HCT116 (cell line): ENCODE data around the gene ZNF804B. TPM values are rescaled to one million over a fixed set of nuclear protein-coding genes. Genes with fewer than 3 reads are reported as not detected.

Experiments used
- ATAC-seq: fragments of 200-7000 bp; cut with Tn5 transposase; 2 replicates; pipeline ENCODE4 v1.9.1; 2020; ENCODE audit warnings: mild to moderate bottlenecking, moderate library complexity
- BruUV-seq: library from RNA; stranded (reverse); fragments of 400-500 nt; replicated peaks from 2 replicates; lab custom pipeline; 2021; lab: Mats Ljungman, UMichigan
- CTCF ChIA-PET: fragments of 300-600 bp; sonication (Branson Sonifier 250); formaldehyde crosslinking; loops from one replicate; lab custom pipeline; 2021; ENCODE audit warnings: antibody characterized with exemption; lab: Charles Lee
- POLR2A ChIA-PET: fragments of 300-600, 350-600 bp; sonication (Branson Sonifier 250); formaldehyde crosslinking; loops from one replicate; lab custom pipeline; 2021; ENCODE audit warnings: antibody characterized with exemption; lab: Charles Lee
- RAD21 ChIA-PET, 2 experiments: fragments of 300-600 bp; sonication (Branson Sonifier 250); formaldehyde crosslinking; loops; one replicate each; lab custom pipeline; 2023; ENCODE audit warnings: low total read pairs in 2 of 2; ENCODE audit not compliant: uncharacterized antibody in 2 of 2, unreplicated experiment in 2 of 2, low non-redundant PET in 1 of 2; lab: Charles Lee
- DNase-seq: peaks from one replicate; pipeline ENCODE4 v3.0.0-alpha.2; 2010; ENCODE audit warnings: low read depth, low spot score
- H2AFZ ChIP-seq: fragments of 200-600 bp; shearing (Covaris generic), sonication (generic); 2 replicates; pipeline ENCODE4 v1.6.1; 2017; ENCODE audit warnings: low read depth, mixed run types, mixed read lengths, antibody characterized with exemption, low read length; ENCODE audit not compliant: poor library complexity, severe bottlenecking
- H3K27ac ChIP-seq: 2 replicates; pipeline ENCODE4 v1.5.1; 2012; ENCODE audit warnings: low read depth, low read length
- H3K27me3 ChIP-seq: fragments of 200-600 bp; sonication (generic); 2 replicates; pipeline ENCODE4 v1.6.1; 2016; ENCODE audit warnings: mixed run types, low read length, mixed read lengths; ENCODE audit not compliant: insufficient read depth
- H3K36me3 ChIP-seq, 2 experiments: fragments of 200-500 bp in 1 of 2; fragments of 200-600 bp in 1 of 2; sonication (Bioruptor generic) in 1 of 2; sonication (generic) in 1 of 2; 2 replicates each; pipeline versions ENCODE4 v1.5.1 to v1.6.1; 2014 to 2016; ENCODE audit warnings: low read length in 2 of 2, inconsistent platforms in 1 of 2, mixed read lengths in 1 of 2, mixed run types in 1 of 2; ENCODE audit not compliant: insufficient read depth in 2 of 2, control insufficient read depth in 1 of 2
- H3K4me1 ChIP-seq, 2 experiments: fragments of 200-600 bp in 1 of 2; sonication (generic) in 1 of 2; 2 replicates each; pipeline versions ENCODE4 v1.5.1 to v1.6.1; 2012 to 2017; ENCODE audit warnings: low read length in 2 of 2, inconsistent platforms in 1 of 2, mild to moderate bottlenecking in 1 of 2, mixed read lengths in 1 of 2, mixed run types in 1 of 2, moderate library complexity in 1 of 2; ENCODE audit not compliant: insufficient read depth in 2 of 2, control insufficient read depth in 1 of 2
- H3K4me2 ChIP-seq: fragments of 200-600 bp; sonication (generic); 2 replicates; pipeline ENCODE4 v1.6.1; 2017; ENCODE audit warnings: mixed run types, low read length, mixed read lengths
- H3K4me3 ChIP-seq, 2 experiments: fragments of 200-600 bp in 1 of 2; sonication (generic) in 1 of 2; replicated peaks in 1 of 2; 2 replicates each; pipeline ENCODE4 v1.5.1; 2011 to 2016; ENCODE audit warnings: low read length in 2 of 2, control low read depth in 1 of 2, low read depth in 1 of 2, mild to moderate bottlenecking in 1 of 2, mixed read lengths in 1 of 2, mixed run types in 1 of 2
- H3K79me2 ChIP-seq: fragments of 200-600 bp; sonication (generic); 2 replicates; pipeline ENCODE4 v1.6.1; 2017; ENCODE audit warnings: mild to moderate bottlenecking, mixed run types, low read length, moderate library complexity, mixed read lengths; ENCODE audit not compliant: insufficient read depth
- H3K9ac ChIP-seq: fragments of 200-600 bp; sonication (generic); 2 replicates; pipeline ENCODE4 v1.6.1; 2016; ENCODE audit warnings: low read length, mixed read lengths
- H3K9me2 ChIP-seq: fragments of 200-600 bp; sonication (generic), shearing (Covaris generic); 2 replicates; pipeline ENCODE4 v1.6.1; 2017; ENCODE audit warnings: mixed run types, mild to moderate bottlenecking, moderate library complexity; ENCODE audit not compliant: insufficient read depth
- H3K9me3 ChIP-seq, 2 experiments: fragments of 200-500 bp in 1 of 2; fragments of 200-600 bp in 1 of 2; sonication (Bioruptor generic) in 1 of 2; sonication (generic) in 1 of 2; 2 replicates each; pipeline ENCODE4 v1.6.1; 2014 to 2017; ENCODE audit warnings: low read length in 2 of 2, mixed read lengths in 2 of 2, inconsistent platforms in 1 of 2, low read depth in 1 of 2, mild to moderate bottlenecking in 1 of 2, mixed run types in 1 of 2, moderate library complexity in 1 of 2; ENCODE audit not compliant: control insufficient read depth in 1 of 2, insufficient read depth in 1 of 2
- H4K20me1 ChIP-seq: fragments of 200-600 bp; sonication (generic), shearing (Covaris generic); 2 replicates; pipeline ENCODE4 v1.6.1; 2017; ENCODE audit warnings: mixed run types, mild to moderate bottlenecking, moderate library complexity; ENCODE audit not compliant: insufficient read depth
- EZH2 ChIP-seq: fragments of 200-600 bp; sonication (generic); IDR thresholded peaks from 2 replicates; pipeline ENCODE4 v1.6.1; 2017; ENCODE audit warnings: antibody characterized with exemption, mixed run types
- FOSL1 ChIP-seq: IDR thresholded peaks from 2 replicates; pipeline ENCODE4 v1.6.1; 2012; ENCODE audit warnings: low read depth
- TCF7L2 ChIP-seq: IDR thresholded peaks from 2 replicates; pipeline ENCODE4 v1.7.0; 2011; ENCODE audit warnings: borderline replicate concordance, inconsistent platforms; ENCODE audit not compliant: insufficient read depth, insufficient read length; ENCODE audit errors: extremely low read depth
- ZNF274 ChIP-seq: fragments of 200-500 bp; sonication (Bioruptor generic); IDR thresholded peaks from 2 replicates; pipeline ENCODE4 v1.6.1; 2014; ENCODE audit warnings: mild to moderate bottlenecking, low read depth, low read length, inconsistent platforms
- intact Hi-C: fragments of 100-400 bp; cut with micrococcal nuclease; formaldehyde crosslinking; loops from 2 replicates; pipeline ENCODE4 v1.10.0; 2022
- total RNA-seq: library from RNA; stranded (reverse); gene quantifications from one replicate; pipeline ENCODE4 v1.2.1, GENCODE V29; 2021; ENCODE audit not compliant: unreplicated experiment

ZNF804B gene
- total RNA-seq, 1 experiment from 2014 or later, result not detected

DNA sequence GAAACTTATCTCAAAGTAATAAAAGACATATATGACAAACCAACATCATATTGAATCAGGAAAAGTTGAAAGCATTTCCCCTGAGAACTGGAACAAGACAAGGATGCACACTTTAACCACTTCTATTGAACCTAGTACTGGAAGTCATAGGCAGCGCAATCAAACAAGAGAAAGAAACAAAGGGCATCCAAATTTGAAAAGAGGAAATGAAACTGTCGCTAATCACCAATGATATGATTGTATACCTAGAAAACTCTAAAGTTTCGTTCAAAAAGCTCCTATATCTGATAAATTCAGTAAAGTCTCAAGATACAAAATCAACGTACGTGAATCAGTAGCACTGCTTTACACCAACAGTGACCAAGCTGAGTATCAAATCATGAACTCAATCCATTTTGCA lies 173.8 kb downstream of the ZNF804B start:
- CTCF ChIA-PET, result no interaction called here
- no peak for DNase-seq
- Histone ChIP-seq H3K9ac (no peak overlapping the region), H3K9me3 (no peaks in the 10 kb centered on the region), H3K36me3 (no peaks in the 10 kb centered on the region), H4K20me1 (no peaks in the 10 kb centered on the region; the same call in 1 of the 2 replicates), H3K27me3 (no peaks in the 10 kb centered on the region), H3K4me1 (no peaks in the 10 kb centered on the region), H3K9me2 (no peaks in the 10 kb centered on the region), H3K27ac (no peak overlapping the region), H3K4me2 (no peak overlapping the region), H3K4me3 (no peak overlapping the region), H3K79me2 (no peaks in the 10 kb centered on the region), H2AFZ (no peak overlapping the region)
- TF ChIP-seq TCF7L2, result no peak
- BruUV-seq, result no TSS peak
- intact Hi-C loops, result no loop called here
- ATAC-seq, result no peak
- RAD21 ChIA-PET, result no interaction called here
- POLR2A ChIA-PET, result no interaction called here

DNA sequence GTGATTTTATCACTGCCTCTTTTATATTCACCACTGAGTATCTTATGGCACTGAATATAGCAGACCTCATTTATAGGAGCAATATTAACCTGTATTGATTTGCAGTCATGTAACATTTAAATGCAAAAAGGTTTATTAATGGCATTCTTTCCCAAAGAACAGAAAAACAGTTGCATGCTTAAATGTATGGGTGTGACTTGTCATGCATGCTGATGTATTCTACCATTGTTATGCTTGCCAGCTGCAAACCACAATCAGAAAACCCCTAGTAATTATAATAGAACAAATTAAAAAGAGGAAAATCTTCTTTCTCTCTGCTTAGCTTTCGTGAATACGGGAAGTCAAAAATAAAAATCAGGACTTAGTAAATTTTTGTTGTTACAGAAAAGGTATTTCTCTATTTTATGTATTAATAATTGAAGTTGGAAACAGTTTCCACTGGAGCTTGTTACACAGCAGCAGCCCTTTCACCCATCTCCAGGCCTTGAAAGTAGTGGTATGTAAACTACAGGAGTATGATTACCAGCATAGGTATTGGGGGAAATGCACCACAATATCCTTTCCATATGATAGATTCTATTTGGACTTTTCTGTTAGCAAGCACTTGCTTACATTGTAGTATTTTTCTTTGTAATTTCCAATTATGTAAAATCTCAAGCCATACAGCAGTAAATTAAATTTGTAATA lies 183.5 kb downstream of the ZNF804B start:
- no peak overlapping the region for H3K4me2 ChIP-seq
- H3K4me1 ChIP-seq, result no peaks in the 10 kb centered on the region
- ChIA-PET CTCF (no interaction called here), RAD21 (no interaction called here), POLR2A (no interaction called here)
- intact Hi-C loops, result no loop called here
- no peak overlapping the region for H2AFZ ChIP-seq
- H3K27ac ChIP-seq, result no peak overlapping the region
- H3K79me2 ChIP-seq, result no peaks in the 10 kb centered on the region
- no TSS peak for BruUV-seq
- no peak for ATAC-seq
- H3K9ac ChIP-seq, result no peak overlapping the region
- H3K36me3 ChIP-seq, result no peaks in the 10 kb centered on the region
- TF ChIP-seq FOSL1 (no peak), ZNF274 (no peak), EZH2 (no peak)
- H3K9me3 ChIP-seq, result no peaks in the 10 kb centered on the region
- H3K4me3 ChIP-seq, result no peak overlapping the region
- no peaks in the 10 kb centered on the region for H3K9me2 ChIP-seq
- no peaks in the 10 kb centered on the region for H4K20me1 ChIP-seq
- no peak for DNase-seq
- H3K27me3 ChIP-seq, result no peaks in the 10 kb centered on the region
